Muscle of back (tissue), 11 donors: ENCODE data around the gene ACOXL. TPM values are rescaled to one million over a fixed set of nuclear protein-coding genes. Genes with fewer than 3 reads are reported as not detected.

Experiments
- DNase-seq, 3 donors: peaks; one replicate each; pipeline versions ENCODE4 v3.0.0 to v3.0.0-alpha.2; 2013
- polyA plus RNA-seq, 10 donors: library from polyadenylated mRNA; unstranded; fragments of 120-200 nt; gene quantifications; one replicate each; pipeline ENCODE4 v1.2.1, GENCODE V29; 2013; ENCODE audit not compliant: insufficient read length in 10 of 10

ACOXL gene
- polyA plus RNA-seq, 10 donors, result 0.09 to 0.53 (median 0.18) TPM

- no peak for DNase-seq
These were observed 237.8 kb downstream of the ACOXL start for GRCh38 chr2:110970201-110970600.

DNA sequence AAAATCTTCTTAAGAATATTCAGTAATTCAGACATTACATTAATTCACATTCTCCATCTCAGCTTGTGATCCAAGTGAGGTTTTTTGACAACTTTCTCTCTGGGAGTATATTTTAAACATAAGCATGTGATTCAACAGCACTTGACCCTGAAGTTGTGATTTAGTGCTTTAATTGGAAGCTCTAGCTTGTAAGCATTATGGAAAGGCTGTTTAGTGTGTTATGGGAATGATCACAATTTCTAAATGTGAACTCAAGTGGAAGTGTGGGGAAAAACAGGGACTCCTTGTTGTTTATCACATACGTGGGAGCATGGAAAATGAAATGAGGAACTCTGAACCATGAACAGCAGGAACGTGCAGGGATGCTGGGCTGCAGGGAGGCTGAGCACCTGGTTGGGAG lies 239.4 kb downstream of the ACOXL start:
- no peak for DNase-seq

DNA sequence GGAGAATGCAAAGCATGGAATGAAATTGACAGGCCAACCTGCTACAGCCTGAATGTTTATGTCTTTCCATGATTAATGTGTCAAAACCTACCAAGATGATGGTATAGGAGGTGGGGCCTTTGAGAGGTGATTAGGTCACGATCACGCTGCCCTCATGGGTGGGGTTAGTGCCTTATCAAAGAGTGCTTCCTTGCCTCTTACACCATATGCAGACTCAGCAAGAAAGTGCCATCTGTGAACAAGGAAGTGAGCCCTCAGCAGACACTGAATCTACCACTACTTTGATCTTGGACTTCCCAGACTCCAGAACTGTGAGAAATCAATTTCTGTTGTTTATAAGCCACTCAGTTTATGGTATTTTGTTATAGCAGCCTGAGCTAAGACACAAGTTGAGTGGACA lies 240.9 kb downstream of the ACOXL start:
- DNase-seq, result no peak

DNA sequence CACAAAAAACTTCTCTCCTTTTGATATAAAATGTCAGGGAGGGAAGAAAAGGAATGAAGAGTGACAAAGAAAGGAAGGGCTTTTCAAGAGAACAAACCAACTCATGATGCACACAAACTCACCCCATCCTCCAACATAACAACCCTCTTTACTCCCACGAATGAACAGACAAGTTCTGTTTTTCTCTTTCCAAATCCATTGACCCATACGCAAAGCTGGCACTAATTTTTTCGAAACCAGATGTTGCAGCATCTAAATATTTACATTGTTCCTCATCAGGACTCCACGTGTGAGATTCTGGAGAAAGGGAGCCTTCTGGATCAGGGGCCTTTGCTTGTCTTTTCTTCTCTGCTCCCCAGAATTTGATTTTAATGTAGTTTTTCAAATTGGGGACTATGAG lies 245.0 kb downstream of the ACOXL start:
- no peak for DNase-seq

DNA sequence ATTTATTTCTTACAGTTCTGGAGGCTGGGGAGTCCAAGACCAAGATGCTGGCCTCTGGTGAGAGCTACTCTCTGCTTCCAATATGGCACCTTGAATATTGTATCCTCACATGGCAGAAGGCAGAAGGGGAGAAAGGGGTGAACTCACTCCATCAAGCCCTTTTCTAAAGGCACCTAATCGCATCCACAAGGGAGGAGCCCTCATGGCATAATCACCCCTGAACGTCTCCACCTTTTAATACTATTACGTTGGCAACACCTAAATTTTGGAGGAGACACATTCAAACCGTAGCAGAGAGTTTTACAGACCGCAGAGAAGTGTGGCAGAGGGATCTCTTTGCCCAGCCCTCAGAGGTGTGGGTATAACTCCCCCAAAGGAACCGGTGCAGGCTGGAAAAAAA lies 245.8 kb downstream of the ACOXL start:
- DNase-seq, result no peak

- no peak for DNase-seq
These were observed 246.5 kb downstream of the ACOXL start for GRCh38 chr2:110978756-110979470.

DNA sequence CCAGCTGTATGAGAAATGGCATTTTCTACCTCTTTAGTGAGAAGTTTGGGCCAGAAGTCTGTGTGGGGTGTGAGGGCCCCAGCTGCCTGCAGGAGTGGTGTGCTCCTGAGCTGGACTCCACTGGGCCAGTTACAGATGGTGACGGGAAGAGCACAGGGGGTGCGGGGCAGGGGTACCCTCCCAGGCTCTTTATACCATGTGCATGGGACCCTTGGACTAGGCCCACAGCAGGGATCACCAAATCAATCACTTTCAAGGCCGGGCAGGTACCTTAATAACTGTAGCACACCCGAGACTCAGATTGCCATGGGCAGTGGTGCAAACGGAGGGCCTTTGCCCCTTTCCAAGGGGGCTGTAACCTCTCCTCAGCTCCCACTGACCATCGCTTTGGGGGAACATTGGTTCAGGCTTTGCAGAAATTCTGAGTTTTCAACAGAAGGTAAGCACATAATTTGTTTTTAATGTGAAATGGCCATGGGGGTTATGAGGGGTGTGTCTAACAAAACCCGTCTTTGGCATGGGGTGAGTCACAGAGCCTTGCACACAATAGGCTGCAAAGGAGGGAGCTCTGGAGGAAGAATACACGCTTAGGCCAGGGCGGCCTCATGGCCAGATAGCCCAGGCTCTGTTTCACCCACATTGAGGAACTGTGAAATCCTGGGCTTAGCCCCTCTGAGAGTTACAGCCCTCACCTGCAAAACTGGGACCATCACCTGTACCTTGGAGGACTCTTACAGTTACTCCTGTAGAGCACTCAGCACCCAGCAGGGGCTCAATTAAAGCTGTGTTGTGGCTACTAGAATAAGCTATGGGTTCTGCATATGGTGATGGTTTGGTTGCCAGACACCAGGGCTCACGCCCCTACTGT lies 247.3 kb downstream of the ACOXL start:
- DNase-seq, result no peak

GRCh38 chr2:110980339-110981062 lies 248.1 kb downstream of the ACOXL start:
- no peak for DNase-seq

GRCh38 chr2:110983133-110983532 lies 250.8 kb downstream of the ACOXL start:
- DNase-seq, result peak; percentile 32 to 90 (median 65)

GRCh38 chr2:110984694-110985490 lies 252.5 kb downstream of the ACOXL start:
- DNase-seq, result no peak

DNA sequence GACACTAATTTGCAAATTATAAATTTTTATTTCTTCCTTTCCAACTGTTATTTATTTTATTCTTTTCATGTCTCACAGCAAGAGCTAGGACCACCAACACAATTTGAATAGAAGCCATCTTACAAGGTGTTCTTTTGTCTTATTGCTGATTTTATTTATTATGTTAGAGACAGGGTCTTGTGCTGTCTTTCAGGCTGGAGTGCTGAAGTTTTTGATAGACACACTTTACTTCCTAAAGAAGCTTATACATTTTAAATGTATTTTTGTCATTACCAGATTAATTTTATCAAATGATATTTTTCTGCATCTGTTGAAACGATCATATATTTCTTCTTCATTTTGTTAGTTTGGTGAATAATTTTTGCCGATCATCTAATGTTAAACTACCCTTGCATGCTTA lies 258.1 kb downstream of the ACOXL start:
- DNase-seq, result no peak

- peak; percentile 69 to 95 (median 82) for DNase-seq
These were observed 259.5 kb downstream of the ACOXL start for GRCh38 chr2:110991911-110992310.

- DNase-seq, result no peak
These were observed 260.5 kb downstream of the ACOXL start for GRCh38 chr2:110992886-110993285.

DNA sequence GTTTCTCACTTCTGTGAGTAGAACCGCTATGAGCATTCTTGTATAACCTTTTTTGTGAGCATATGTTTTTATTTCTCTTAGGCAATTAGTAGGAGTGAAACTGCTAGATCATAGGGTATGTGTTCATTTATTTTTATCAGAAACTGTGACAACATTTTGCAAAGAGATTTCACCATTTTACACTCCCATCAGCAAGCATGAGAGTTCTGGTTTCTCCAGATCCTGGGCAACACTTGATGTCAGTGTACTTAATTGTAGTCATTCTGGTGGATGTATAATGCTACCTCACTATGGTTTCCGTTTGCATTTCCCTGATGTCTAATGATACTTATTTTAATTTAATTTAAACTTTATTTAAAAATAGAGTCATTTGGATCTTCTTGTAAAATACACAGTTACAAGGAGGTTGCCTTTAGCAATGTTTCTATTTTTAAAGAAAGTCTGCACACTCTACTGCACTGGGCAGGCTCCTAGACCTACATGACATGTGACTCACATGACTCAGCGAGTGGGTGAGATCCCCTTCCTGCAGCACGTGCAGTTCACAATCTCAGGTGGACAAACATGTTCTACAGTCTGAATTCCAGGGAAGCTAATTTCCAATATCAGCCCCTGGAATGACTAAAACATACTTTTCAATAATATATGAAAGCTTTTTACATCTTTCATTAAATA lies 261.3 kb downstream of the ACOXL start:
- DNase-seq, result no peak

GRCh38 chr2:110994250-110994961 lies 262.0 kb downstream of the ACOXL start:
- no peak for DNase-seq

DNA sequence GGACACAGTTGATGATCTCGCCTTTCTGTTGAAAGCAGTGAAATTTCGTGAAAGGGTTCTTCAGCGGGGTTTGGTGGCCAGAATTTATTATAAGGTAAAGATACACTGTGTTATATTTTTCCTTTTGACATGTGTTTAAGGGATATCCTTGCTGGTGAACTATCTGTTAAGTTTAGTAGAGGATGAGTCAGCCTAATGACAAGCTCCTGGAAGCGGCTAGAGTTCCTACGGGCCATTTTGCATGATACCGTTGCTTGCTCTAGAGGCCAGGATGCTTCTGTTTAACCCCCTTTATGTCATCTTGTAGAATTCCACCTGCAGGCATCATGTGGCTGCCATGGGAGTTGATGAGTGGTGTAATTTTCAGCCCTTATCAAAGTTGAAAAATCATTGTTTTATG lies 263.5 kb downstream of the ACOXL start:
- DNase-seq, result no peak

GRCh38 chr2:110997331-110998045 lies 265.1 kb downstream of the ACOXL start:
- DNase-seq, result no peak

DNA sequence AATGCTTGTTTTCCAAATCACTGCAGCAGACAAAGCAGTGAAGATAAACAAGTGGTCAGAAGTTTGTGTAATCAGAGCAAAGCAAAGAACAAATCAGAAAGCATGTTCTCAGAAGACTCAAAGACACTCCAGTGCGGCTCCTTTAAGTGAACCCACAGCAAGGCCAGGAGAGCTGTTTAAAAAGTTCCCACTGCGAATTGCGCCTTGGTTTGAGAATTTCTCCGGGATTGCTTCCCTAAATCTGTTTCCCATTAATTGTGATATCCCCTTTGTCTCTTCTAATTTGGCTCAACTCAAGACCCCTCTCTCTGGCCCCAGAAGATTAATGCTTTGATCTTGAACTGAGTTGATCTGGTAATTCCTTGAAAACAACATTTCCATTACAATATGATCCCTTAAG lies 265.9 kb downstream of the ACOXL start:
- peak; percentile 38 to 77 (median 48) for DNase-seq

- DNase-seq, result no peak
These were observed 267.3 kb downstream of the ACOXL start for GRCh38 chr2:110999626-111000025.

DNA sequence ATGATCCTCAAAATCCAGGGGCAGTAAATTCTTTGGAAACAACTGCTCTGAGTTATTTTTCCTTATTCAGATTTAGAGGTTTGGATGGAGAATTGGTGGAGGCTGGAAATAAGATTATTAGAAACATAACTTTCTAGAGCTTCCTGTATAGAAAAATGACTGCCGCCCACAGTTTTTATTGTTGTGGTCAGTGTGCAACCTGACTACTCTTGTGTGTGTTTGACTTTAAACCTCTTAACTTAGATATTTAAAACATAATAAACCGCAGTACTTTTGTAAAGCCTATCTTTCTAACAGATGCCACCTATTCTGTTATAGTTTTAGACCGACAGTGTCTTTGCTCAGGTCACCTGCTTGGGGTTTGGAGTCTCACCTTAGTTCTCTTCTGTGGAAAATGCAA lies 272.9 kb downstream of the ACOXL start:
- DNase-seq, result no peak
